DMS53 treated with DMSO at 0.1 percent for 48 hours (cell line): ENCODE results near the gene PLXDC1.

ENCODE experiments used
- DNase-seq: peaks from one replicate; lab custom pipeline; 2025; ENCODE audit not compliant: unreplicated experiment; lab: John Stamatoyannopoulos, UW

Gene PLXDC1

GRCh38 chr17:39158623-39159022 is 7.2 kb upstream of the PLXDC1 start:
- no peak for DNase-seq

DNA sequence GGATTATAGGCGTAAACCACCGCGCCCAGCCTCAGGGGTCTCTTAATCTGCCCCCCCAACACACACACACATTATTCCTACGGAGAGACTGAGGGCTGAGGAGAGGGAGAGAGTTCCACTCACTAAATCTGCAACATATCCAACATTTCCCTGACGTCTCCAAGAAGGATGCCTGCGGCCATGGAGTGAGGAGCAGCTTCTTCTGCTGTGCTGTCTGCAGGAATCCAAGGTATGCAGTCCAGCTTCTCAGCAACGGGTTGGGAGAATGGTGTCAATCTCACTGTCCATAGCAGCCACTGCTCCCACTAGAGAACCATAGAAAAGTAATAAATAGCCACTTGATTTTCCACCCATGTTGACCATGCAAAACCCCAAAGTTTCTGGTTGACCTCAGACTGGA is 5.1 kb upstream of the PLXDC1 start:
- DNase-seq, result no peak

- no peak for DNase-seq
Observed at GRCh38 chr17:39155654-39156053, 4.2 kb upstream of the PLXDC1 start.

DNA sequence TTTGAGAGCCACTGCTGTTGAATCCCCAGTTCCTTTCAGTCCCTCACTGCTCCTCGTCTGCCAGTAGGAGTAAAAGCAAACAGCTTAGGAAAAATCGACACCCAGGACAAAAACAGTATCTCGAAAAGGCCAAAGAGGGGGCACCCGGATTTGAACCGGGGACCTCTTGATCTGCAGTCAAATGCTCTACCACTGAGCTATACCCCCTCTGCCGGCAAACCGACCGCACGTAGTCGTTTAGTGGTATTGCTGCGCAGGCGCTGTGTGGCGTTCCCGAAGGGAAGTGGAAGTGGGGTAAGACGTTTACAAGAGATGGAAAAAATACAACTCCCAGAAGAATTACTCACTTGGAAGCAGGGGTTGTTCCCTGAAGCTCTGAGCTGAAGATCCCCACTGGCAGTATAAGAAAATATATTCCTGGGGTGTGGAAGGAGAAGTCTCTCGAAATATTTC is 2.2 kb upstream of the PLXDC1 start:
- DNase-seq, result peak; percentile 69

- DNase-seq, result peak; percentile 62
Observed at GRCh38 chr17:39151943-39152818, 744 bp upstream of the PLXDC1 start.

DNA sequence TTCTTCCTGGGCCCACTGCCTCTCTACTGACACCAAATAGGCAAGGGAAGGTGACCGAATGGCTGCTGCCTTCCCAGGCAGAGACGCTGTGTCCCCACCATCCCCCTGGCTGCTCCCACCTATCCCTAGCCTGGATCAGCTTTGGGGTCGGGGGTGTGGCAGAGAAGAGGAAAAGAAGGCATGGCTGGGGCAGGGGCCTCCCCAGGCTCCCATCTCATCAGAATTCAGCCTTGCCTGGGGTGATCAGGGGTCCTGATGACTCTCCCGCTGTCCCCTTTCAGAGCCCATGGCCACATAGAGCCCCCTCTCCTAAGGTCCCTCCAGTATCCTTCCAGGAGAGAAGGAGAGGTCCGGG is 665 bp downstream of the PLXDC1 start:
- no peak for DNase-seq

GRCh38 chr17:39150104-39150634 is 1.3 kb downstream of the PLXDC1 start:
- no peak for DNase-seq

- no peak for DNase-seq
Observed at GRCh38 chr17:39147221-39148185, 3.9 kb downstream of the PLXDC1 start.

DNA sequence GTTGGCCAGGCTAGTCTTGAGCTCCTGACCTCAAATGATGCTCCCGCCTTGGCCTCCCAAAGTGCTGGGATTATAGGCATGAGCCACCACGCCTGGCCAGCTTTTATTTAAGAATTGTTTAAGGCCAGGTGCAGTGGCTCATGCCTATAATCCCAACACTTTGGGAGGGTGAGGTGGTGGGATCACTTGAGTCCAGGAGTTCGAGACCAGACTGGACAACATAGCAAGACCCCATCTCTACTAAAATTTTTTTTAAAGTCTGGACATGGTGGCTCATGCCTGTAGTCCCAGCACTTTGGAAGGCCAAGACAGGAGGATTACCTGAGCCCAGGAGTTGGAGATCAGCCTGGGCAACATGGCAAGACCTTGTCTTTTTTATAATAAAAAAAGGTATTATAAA is 5.2 kb downstream of the PLXDC1 start:
- no peak for DNase-seq

- DNase-seq, result no peak
Observed at GRCh38 chr17:39145143-39145542, 6.3 kb downstream of the PLXDC1 start.

DNA sequence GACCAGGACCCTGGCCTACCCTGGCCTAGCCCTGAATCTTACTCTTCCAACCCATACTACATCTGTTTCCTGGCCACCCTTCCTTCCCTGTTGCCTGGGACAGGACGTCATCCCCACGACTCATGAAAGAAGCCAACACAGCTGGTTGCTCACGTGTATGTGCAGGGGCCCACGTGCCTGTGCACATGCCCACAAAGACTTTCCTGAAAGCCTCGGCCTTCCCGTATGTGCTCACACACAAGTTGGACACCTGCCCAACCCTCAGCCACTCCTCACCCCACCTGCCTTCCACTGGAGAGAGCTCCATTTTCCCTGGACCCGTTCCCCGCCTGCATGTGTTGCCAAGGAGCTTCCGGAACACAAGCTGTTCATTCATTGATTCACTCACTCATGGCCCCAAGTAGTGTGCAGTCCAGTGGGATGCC is 7.0 kb downstream of the PLXDC1 start:
- DNase-seq, result peak; percentile 81

- DNase-seq, result no peak
Observed at GRCh38 chr17:39143552-39144093, 7.8 kb downstream of the PLXDC1 start.

GRCh38 chr17:39141915-39142664 is 9.3 kb downstream of the PLXDC1 start:
- DNase-seq, result no peak

DNA sequence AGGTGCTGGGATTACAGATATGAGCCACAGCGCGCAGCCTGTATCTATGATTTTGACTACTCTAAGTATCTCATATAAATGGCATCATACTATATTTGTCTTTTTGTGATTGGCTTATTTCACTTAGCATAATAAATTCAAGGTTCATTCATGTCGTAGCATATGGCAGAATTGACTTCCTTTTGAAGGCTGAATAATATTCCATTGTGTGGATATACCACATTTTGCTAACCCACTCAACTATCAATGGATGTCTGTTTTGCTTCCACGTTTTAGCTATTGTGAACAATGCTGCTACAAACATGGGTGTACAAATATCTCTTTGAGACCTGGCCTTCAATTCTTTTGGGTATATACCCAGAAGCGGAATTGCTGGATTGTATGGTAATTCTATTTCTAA is 10.1 kb downstream of the PLXDC1 start:
- no peak for DNase-seq

GRCh38 chr17:39139561-39139960 is 11.9 kb downstream of the PLXDC1 start:
- DNase-seq, result no peak

GRCh38 chr17:39139161-39139511 is 12.3 kb downstream of the PLXDC1 start:
- DNase-seq, result no peak

- no peak for DNase-seq
Observed at GRCh38 chr17:39138431-39139160, 12.8 kb downstream of the PLXDC1 start.

DNA sequence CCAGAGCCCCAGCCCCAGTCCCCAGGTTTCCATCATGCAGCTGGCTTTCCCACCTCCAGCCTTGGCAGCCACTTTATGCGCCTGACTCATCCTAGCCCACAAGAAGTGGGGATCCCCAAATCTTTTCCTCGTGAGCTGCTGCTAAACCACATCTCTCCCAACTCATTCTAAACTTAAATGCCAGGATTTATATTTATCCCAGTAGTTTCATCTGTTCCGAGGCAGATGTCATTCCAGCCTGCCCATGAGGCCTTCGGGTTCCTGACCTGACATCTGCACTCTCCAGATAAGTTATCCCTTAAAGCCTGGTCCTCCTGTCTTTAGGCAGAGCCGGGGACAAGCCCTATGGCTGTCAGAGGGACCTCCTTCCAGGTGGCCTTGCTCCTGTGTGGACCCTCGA is 16.6 kb downstream of the PLXDC1 start:
- DNase-seq, result no peak

- DNase-seq, result no peak
Observed at GRCh38 chr17:39132192-39132610, 19.2 kb downstream of the PLXDC1 start.

GRCh38 chr17:39131616-39132015 is 19.8 kb downstream of the PLXDC1 start:
- no peak for DNase-seq
